GM12801 (cell line): ENCODE results near the gene ANKRD11.

Source experiments
- TF ChIP-seq, protein P1 (sequence below): IDR thresholded peaks from one replicate; pipeline ENCODE4 v1.5.1; 2011; ENCODE audit warnings: control low read depth; ENCODE audit not compliant: insufficient read length; ENCODE audit errors: extremely low read depth

ANKRD11 gene

GRCh38 chr16:89378947-89379771 is 111.2 kb downstream of the ANKRD11 start:
- TF ChIP-seq, protein P1, sequence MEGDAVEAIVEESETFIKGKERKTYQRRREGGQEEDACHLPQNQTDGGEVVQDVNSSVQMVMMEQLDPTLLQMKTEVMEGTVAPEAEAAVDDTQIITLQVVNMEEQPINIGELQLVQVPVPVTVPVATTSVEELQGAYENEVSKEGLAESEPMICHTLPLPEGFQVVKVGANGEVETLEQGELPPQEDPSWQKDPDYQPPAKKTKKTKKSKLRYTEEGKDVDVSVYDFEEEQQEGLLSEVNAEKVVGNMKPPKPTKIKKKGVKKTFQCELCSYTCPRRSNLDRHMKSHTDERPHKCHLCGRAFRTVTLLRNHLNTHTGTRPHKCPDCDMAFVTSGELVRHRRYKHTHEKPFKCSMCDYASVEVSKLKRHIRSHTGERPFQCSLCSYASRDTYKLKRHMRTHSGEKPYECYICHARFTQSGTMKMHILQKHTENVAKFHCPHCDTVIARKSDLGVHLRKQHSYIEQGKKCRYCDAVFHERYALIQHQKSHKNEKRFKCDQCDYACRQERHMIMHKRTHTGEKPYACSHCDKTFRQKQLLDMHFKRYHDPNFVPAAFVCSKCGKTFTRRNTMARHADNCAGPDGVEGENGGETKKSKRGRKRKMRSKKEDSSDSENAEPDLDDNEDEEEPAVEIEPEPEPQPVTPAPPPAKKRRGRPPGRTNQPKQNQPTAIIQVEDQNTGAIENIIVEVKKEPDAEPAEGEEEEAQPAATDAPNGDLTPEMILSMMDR: no peak

GRCh38 chr16:89377453-89377848 is 112.9 kb downstream of the ANKRD11 start:
- TF ChIP-seq, protein P1: no peak

- TF ChIP-seq, protein P1: no peak
Measured at GRCh38 chr16:89376812-89377452, 113.4 kb downstream of the ANKRD11 start.

GRCh38 chr16:89375686-89376085 is 114.7 kb downstream of the ANKRD11 start:
- TF ChIP-seq, protein P1: no peak

GRCh38 chr16:89375021-89375420 is 115.3 kb downstream of the ANKRD11 start:
- TF ChIP-seq, protein P1: no peak

GRCh38 chr16:89374393-89374960 is 115.9 kb downstream of the ANKRD11 start:
- TF ChIP-seq, protein P1: no peak

- TF ChIP-seq, protein P1: no peak
Measured at GRCh38 chr16:89373355-89374110, 116.8 kb downstream of the ANKRD11 start.
